Nephron progenitor cell (in vitro differentiated cells): Measurements from ENCODE around the gene KREMEN1.

Experiments
- DNase-seq: peaks from one replicate; pipeline ENCODE4 v3.0.0; 2021
- H3K27ac Mint-ChIP-seq: 2 replicates; pipeline ENCODE4 v1.8.0; 2021; ENCODE audit warnings: mild to moderate bottlenecking, moderate library complexity, mixed read lengths
- H3K27me3 Mint-ChIP-seq: 2 replicates; pipeline ENCODE4 v1.8.0; 2021; ENCODE audit warnings: mild to moderate bottlenecking, low read depth, mixed read lengths; ENCODE audit not compliant: poor library complexity
- H3K36me3 Mint-ChIP-seq: 2 replicates; pipeline ENCODE4 v1.8.0; 2021; ENCODE audit warnings: low read depth, mixed read lengths
- H3K4me1 Mint-ChIP-seq: 2 replicates; pipeline ENCODE4 v1.8.0; 2021; ENCODE audit warnings: mixed read lengths
- H3K4me3 Mint-ChIP-seq: 2 replicates; pipeline ENCODE4 v1.8.0; 2021; ENCODE audit warnings: mild to moderate bottlenecking, moderate library complexity, mixed read lengths
- H3K9me3 Mint-ChIP-seq: 2 replicates; pipeline ENCODE4 v1.8.0; 2021; ENCODE audit warnings: mild to moderate bottlenecking, moderate library complexity, mixed read lengths
- TF ChIP-seq, protein P1 (sequence below): fragments of 200-600 bp; sonication (generic); IDR thresholded peaks from 2 replicates; pipeline ENCODE4 v1.5.0; 2021; ENCODE audit warnings: antibody characterized with exemption

The KREMEN1 gene

DNA sequence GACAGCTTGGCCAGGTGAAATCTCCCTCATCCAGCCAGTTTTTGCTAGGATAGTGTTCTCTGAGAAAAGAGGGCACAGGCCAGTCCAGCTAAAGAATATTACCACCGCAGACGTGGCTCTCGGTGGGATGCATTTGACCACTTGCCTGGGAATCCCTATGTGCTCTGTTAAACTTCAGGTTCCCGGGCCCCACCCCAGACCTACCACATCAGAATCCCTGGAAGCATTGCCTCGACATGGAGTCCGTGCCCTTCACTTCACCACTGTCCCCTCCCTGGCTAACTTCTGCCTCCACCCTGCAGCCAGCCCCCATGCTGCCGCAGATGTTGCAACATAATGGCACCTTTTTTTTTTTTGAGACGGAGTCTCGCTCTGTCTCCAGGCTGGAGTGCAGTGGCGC, 76.0 kb downstream of the KREMEN1 start:
- H3K4me1 Mint-ChIP-seq = peaks cover 90% of the 10 kb centered on the region

DNA sequence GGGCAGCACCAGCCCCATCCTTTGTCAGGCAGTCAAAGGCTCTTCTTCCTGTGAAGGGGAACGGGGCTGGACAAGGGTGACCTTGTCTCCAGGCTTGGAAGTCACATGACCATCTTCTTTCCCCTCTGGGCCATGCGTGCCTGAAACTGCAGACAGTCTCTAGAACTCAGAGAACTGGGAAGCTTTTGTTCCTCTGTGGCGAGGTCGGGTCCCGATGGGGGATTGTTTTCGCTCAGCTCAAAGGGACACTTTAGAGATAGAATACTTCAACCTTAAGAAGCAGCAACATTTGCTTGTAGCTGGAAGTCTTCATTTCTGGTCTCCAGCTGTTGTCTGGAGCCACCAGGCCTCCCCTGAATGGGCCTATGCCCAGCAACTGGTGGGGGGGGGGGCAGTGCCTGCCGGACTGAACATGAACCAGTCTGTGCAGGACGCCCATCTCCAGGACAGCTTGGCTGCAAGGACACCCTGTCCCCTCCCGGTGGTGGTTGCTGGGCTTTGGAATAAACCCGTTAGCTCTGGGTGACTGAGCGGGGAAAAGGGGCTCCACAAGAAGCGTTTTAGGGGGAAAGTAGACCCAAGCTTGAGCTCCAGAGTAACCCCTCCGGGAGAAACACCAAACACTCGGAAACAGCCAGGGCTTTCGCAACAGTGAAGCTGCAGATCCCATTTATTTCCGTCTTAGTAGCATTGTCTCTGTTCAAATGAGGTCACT, 77.2 kb downstream of the KREMEN1 start:
- H3K9me3 Mint-ChIP-seq = no peaks in the 10 kb centered on the region
- H3K27me3 Mint-ChIP-seq = no peaks in the 10 kb centered on the region
- peaks cover 6% of the 10 kb centered on the region for H3K36me3 Mint-ChIP-seq
- H3K4me3 Mint-ChIP-seq = no peak overlapping the region
- peak overlapping the region; percentile 66 for H3K27ac Mint-ChIP-seq
- TF ChIP-seq, protein P1, sequence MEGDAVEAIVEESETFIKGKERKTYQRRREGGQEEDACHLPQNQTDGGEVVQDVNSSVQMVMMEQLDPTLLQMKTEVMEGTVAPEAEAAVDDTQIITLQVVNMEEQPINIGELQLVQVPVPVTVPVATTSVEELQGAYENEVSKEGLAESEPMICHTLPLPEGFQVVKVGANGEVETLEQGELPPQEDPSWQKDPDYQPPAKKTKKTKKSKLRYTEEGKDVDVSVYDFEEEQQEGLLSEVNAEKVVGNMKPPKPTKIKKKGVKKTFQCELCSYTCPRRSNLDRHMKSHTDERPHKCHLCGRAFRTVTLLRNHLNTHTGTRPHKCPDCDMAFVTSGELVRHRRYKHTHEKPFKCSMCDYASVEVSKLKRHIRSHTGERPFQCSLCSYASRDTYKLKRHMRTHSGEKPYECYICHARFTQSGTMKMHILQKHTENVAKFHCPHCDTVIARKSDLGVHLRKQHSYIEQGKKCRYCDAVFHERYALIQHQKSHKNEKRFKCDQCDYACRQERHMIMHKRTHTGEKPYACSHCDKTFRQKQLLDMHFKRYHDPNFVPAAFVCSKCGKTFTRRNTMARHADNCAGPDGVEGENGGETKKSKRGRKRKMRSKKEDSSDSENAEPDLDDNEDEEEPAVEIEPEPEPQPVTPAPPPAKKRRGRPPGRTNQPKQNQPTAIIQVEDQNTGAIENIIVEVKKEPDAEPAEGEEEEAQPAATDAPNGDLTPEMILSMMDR = no peak
- peaks cover 89% of the 10 kb centered on the region for H3K4me1 Mint-ChIP-seq
- no peak for DNase-seq

More for the DNA sequence above, 76.0 kb downstream of the KREMEN1 start:
- TF ChIP-seq, protein P1 = no peak
- Mint-ChIP-seq H3K4me3 (no peak overlapping the region), H3K27ac (no peak overlapping the region), H3K9me3 (no peaks in the 10 kb centered on the region), H3K27me3 (no peaks in the 10 kb centered on the region), H3K36me3 (peaks cover 6% of the 10 kb centered on the region)
- DNase-seq = no peak

DNA sequence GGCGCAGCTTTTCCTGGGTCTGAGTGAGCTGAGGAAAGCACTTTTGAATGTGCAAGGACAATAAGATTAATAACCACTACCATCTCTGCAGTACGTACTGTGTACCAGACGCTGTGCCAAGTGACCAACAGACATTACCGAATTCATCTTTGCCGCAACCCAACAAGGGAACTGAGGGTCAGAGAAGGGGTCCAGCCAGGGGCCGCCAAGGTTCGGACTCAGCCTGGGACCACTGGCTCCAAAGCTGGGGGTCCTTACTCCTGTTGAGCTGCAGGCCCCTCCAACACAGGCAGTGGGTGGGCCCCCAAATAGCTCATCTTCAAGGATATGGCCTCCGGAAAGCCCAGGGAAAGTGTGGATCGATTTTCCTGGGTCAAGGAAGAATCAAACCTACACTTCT, 77.9 kb downstream of the KREMEN1 start:
- Mint-ChIP-seq H3K27me3 (no peaks in the 10 kb centered on the region), H3K9me3 (no peaks in the 10 kb centered on the region), H3K4me1 (peaks cover 85% of the 10 kb centered on the region), H3K36me3 (peaks cover 6% of the 10 kb centered on the region), H3K4me3 (no peak overlapping the region), H3K27ac (peak overlapping the region; percentile 50)
- no peak for DNase-seq
- TF ChIP-seq, protein P1 = no peak

DNA sequence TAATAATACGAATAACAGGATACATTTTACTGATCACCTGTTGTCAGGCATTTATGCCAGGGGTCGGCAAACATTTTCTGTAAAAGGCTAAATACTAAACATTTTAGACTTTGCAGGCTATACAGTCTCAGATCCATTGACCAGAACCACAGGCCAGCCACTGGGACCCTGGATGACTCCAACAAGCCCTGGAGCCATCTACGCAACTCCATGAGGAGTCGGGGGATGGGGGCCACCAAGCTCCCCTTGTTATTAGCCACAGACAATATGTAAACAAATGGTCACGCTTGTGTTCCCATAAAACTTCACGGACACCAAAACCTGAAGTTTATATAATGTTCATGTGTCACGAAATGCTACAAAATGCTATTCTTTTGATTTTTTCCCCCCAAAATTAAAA, 78.5 kb downstream of the KREMEN1 start:
- no peak overlapping the region for H3K4me3 Mint-ChIP-seq
- no peaks in the 10 kb centered on the region for H3K27me3 Mint-ChIP-seq
- DNase-seq = no peak
- no peaks in the 10 kb centered on the region for H3K9me3 Mint-ChIP-seq
- peaks cover 84% of the 10 kb centered on the region for H3K4me1 Mint-ChIP-seq
- peaks cover 6% of the 10 kb centered on the region for H3K36me3 Mint-ChIP-seq
- TF ChIP-seq, protein P1 = no peak
- no peak overlapping the region for H3K27ac Mint-ChIP-seq

DNA sequence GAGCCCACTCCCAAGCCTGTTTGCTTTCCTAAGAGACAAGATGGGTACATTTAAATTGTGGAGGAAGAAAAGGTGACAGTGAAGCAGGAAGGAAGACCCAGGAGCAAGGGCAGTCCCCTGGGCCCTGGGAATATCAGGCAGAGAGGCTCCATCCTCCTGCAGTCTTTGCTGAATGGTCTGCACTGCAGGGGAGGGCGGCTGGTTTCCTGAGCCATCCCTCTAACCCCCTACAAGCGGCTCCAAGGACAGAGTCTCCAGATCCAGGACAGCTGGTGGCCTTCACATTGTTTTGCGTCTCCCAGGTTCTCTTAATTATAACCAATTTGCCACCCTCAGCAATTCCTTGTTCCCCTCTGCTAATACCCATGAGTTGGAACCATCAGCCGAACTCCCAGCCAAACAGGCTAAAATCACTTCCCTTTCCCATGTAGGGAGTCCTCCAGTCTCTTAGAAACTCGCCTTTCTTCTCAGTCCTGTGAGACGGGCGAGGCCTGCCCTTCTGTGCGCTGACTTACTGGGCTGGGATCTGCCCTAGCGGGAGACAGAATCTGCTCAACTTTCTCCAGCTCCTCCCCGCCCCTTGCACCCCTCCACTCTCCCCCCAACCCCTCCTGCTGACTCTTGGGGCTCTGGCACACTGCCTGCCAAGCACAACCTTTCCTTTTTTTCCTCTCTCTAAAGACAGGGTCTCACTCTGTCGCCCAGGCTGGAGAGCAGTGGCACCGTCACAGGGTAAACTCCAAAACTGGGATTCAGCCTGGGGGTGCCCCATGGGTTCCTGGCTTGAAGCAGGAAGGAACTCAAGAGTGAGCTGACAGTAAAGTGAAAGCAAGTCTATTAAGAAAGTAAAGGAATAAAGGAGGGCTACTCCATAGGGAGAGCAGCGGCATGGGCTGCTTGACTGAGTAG, 79.5 kb downstream of the KREMEN1 start:
- Mint-ChIP-seq H3K4me1 (peaks cover 82% of the 10 kb centered on the region), H3K9me3 (no peaks in the 10 kb centered on the region), H3K4me3 (no peak overlapping the region), H3K27ac (peak overlapping the region; percentile 44), H3K36me3 (peaks cover 6% of the 10 kb centered on the region), H3K27me3 (no peaks in the 10 kb centered on the region)
- TF ChIP-seq, protein P1 = no peak
- no peak for DNase-seq
